Frontal cortex (tissue), 4 donors: ENCODE measurements around the gene KCTD2. TPM values are rescaled to one million over a fixed set of nuclear protein-coding genes. Genes with fewer than 3 reads are reported as not detected.
"Not testable (repeated sequence)": the region's sequence is repeated elsewhere in the genome, so short reads cannot be mapped to it uniquely, and the experiment has no call there.

ENCODE experiments used
- DNase-seq, 2 donors: peaks; one replicate each; pipeline ENCODE4 v3.0.0; 2012; ENCODE audit warnings: low spot score in 2 of 2
- FAIRE-seq: peaks from 2 replicates; lab custom pipeline; 2012; peaks lifted over from hg19 to GRCh38; lab: Jason Lieb, UNC
- total RNA-seq: library from RNA; depleted of rRNA; stranded (reverse); fragments of >200 nt; gene quantifications from one replicate; pipeline ENCODE4 v1.2.3, GENCODE V29; 2014
- donor health status: control.
- donor health status: control.
- donor health status: control.

Gene KCTD2
- total RNA-seq, 1 donor from 2014 or later, result 28.9 TPM

- FAIRE-seq, result not testable (repeated sequence)
These were observed 24.6 kb downstream of the KCTD2 start for GRCh38 chr17:75071478-75072271.

DNA sequence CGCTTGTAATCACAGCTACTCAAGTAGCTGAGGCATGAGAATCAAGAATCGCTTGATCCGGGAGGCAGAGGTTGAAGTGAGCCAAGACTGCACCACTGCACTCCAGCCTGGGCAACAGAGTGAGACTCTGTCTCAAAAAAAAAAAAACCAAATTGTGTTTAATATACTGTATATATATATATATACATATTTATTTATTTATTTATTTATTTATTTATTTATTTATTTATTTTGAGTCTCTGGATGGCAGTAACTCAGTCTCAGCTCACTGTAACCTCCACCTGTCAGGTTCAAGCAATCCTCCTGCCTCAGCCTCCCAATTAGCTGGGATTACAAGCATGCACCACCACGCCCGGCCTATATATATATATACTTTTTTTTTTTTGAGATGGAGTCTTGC, 25.9 kb downstream of the KCTD2 start:
- FAIRE-seq, result not testable (repeated sequence)

More at GRCh38 chr17:75071478-75072271, 24.6 kb downstream of the KCTD2 start:
- not testable (repeated sequence) for DNase-seq

GRCh38 chr17:75073618-75074047, 26.6 kb downstream of the KCTD2 start:
- DNase-seq, result no peak
- no peak for FAIRE-seq

More for the DNA sequence above, 25.9 kb downstream of the KCTD2 start:
- not testable (repeated sequence) for DNase-seq

DNA sequence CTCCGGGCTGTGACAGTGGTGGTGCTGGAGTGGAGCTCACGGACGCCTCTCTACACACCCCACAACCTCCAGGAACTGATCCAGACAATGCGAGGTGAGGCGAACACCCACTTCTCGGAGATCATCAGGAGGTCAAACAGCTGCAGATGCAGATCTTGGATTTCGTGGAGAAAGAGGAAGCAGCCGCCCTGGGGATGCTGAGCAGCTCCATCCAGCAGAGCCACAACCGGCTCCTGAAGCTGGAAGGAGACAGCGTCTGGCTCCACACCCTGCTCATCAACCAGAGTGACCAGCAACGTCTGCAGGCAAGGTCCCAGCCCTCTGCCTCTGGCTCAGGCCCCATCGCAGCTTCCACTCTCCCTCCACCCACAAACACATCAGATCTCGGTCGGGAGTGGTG, 27.5 kb downstream of the KCTD2 start:
- FAIRE-seq, result no peak
- DNase-seq, result no peak

GRCh38 chr17:75075597-75076336, 28.7 kb downstream of the KCTD2 start:
- DNase-seq (no peak), FAIRE-seq (no peak)

GRCh38 chr17:75077072-75077495, 30.1 kb downstream of the KCTD2 start:
- no peak for DNase-seq
- no peak for FAIRE-seq

DNA sequence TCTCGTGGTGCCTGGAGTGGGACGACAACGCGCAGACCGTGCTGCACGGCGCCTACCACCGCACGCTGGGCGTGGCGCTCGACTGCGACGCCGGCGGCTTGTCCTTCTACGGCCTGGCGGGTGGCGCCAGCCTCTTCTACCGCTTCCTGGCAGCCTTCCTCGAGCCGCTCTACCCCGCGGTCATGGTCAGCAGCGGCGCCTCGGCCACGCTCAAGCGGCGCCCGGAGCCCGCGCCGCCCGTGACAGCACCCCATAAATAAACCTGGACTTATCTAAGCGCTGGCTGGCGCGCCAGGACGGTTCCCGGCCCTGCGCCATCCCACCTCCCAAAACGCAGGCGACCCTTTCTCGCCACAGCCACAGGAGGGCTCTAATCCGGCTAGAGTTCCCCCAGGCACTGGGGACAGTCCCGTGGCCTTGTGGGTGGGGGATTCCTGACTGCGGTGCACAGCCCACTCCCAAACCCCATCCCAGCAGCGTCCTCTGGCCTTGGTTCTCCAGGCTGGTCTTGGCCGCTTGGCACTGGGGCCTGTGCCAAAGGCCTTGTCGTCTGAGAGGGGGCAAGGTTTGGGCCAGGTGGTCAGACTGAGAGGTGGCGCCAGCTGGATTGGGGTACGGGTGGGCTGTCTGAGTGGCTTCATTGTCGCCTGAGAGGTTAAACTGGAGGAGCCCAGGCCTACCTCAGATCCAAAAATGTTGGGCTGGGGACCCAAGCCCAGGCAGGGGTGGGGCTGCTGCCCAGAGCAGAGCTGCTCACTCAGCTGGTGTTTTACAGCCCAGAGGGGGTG, 30.7 kb downstream of the KCTD2 start:
- FAIRE-seq (no peak), DNase-seq (peak; percentile 69 to 79)

- FAIRE-seq (no peak), DNase-seq (no peak)
These were observed 31.4 kb downstream of the KCTD2 start for GRCh38 chr17:75078284-75079022.

- no peak for DNase-seq
- FAIRE-seq, result no peak
These were observed 32.0 kb downstream of the KCTD2 start for GRCh38 chr17:75079023-75079373.

- no peak for FAIRE-seq
- DNase-seq, result no peak
These were observed 34.9 kb downstream of the KCTD2 start for GRCh38 chr17:75081611-75082540.

GRCh38 chr17:75082683-75083082, 35.7 kb downstream of the KCTD2 start:
- DNase-seq, result no peak
- FAIRE-seq, result no peak

- DNase-seq (no peak), FAIRE-seq (no peak)
These were observed 37.1 kb downstream of the KCTD2 start for GRCh38 chr17:75084039-75084660.

DNA sequence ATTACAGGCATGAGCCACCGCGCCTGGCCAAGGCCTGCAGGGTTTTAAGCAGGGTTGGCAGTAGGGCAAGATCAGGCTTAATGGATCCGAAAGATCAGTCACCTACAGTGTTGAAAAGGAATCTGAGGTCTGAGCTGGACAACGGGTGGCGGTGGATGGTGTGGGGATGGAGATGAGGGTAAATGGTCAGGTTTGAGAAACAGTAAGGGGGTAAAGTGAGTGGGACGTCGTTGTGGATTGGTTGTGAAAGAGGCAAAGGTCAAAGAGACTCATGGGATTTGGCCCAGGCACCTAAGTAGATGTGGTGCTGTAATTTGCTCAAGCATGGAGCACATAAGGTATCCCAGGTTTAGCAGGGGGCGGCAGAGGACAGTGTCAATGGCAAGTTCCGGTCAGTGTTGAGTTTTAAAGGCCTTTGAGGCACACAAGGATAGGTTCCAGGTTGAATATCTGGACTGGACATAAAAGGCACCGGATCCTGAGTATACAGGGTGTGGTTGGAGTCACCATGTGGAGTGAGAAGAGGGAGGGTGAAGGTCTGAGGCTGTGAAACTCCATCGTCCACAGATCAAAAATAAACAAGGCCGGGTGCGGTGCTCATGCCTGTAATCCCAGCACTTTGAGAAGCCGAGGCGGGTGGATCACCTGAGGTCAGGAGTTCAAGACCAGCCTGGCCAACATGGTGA, 39.6 kb downstream of the KCTD2 start:
- FAIRE-seq (no peak), DNase-seq (no peak)

GRCh38 chr17:75087182-75087557, 40.1 kb downstream of the KCTD2 start:
- no peak for FAIRE-seq

GRCh38 chr17:75087558-75088453, 40.8 kb downstream of the KCTD2 start, which contains the start of gene SLC16A5:
TSS of gene SLC16A5 (plus strand) at chr17:75087954. CDS start at chr17:75093637, 5,683 bp downstream.
- FAIRE-seq, result no peak

More at GRCh38 chr17:75087182-75087557, 40.1 kb downstream of the KCTD2 start:
- no peak for DNase-seq

More at GRCh38 chr17:75087558-75088453, 40.8 kb downstream of the KCTD2 start, which contains the start of gene SLC16A5:
- DNase-seq, result no peak
